Endothelial cell of umbilical vein (primary cell): ENCODE results near the gene NHS. TPM values are rescaled to one million over a fixed set of nuclear protein-coding genes. Genes with fewer than 3 reads are reported as not detected.

Experiments used
- BruUV-seq: library from RNA; stranded (reverse); fragments of 400-500 nt; replicated peaks from 2 replicates; lab custom pipeline; 2021; lab: Mats Ljungman, UMichigan
- CTCF ChIA-PET: fragments of 300-600, 350-600 bp; sonication (Branson Sonifier 250); formaldehyde crosslinking; loops from one replicate; lab custom pipeline; 2021; ENCODE audit warnings: antibody characterized with exemption, inconsistent platforms; lab: Charles Lee
- POLR2A ChIA-PET: fragments of 300-600, 350-600 bp; sonication (Branson Sonifier 250); formaldehyde crosslinking; loops from one replicate; lab custom pipeline; 2021; ENCODE audit warnings: antibody characterized with exemption, inconsistent platforms; lab: Charles Lee
- DNase-seq: peaks from one replicate; pipeline ENCODE4 v3.0.0-alpha.2; 2011; ENCODE audit warnings: low read depth, low spot score
- FAIRE-seq: peaks from 2 replicates; lab custom pipeline; 2011; peaks lifted over from hg19 to GRCh38; lab: Jason Lieb, UNC
- H2AFZ ChIP-seq: 2 replicates; pipeline ENCODE4 v1.6.0; 2012; ENCODE audit warnings: low read depth, low read length, control low read depth, inconsistent platforms
- H3K27ac ChIP-seq: 2 replicates; pipeline ENCODE4 v1.5.1; 2011; ENCODE audit warnings: low read depth, mild to moderate bottlenecking, control low read depth, low read length, moderate library complexity; ENCODE audit not compliant: insufficient read depth
- H3K27me3 ChIP-seq, 2 experiments: 2 replicates each; pipeline versions ENCODE4 v1.6.0 to v1.6.1; 2011; ENCODE audit warnings: low read length in 2 of 2, mixed read lengths in 1 of 2; ENCODE audit not compliant: control insufficient read depth in 2 of 2, insufficient read depth in 2 of 2
- H3K36me3 ChIP-seq, 2 experiments: 2 replicates in 1 of 2; 3 replicates in 1 of 2; pipeline ENCODE4 v1.5.1; 2011; ENCODE audit warnings: low read length in 2 of 2, mild to moderate bottlenecking in 1 of 2, moderate library complexity in 1 of 2; ENCODE audit not compliant: control insufficient read depth in 2 of 2, insufficient read depth in 2 of 2; ENCODE audit errors: extremely low read depth in 1 of 2
- H3K4me1 ChIP-seq: 3 replicates; pipeline ENCODE4 v1.5.1; 2011; ENCODE audit warnings: mild to moderate bottlenecking, low read length; ENCODE audit not compliant: control insufficient read depth, insufficient read depth; ENCODE audit errors: extremely low read depth
- H3K4me2 ChIP-seq: 2 replicates; pipeline ENCODE4 v1.6.1; 2011; ENCODE audit warnings: low read length, control low read depth, mixed read lengths; ENCODE audit not compliant: insufficient read depth
- H3K4me3 ChIP-seq, 3 experiments: fragments of 200-600 bp in 1 of 3; sonication (generic), shearing (Covaris generic) in 1 of 3; replicated peaks in 1 of 3; 2 replicates each; pipeline ENCODE4 v1.5.1; 2011 to 2016; ENCODE audit warnings: control low read depth in 3 of 3, low read length in 3 of 3, mild to moderate bottlenecking in 2 of 3, inconsistent platforms in 1 of 3, low read depth in 1 of 3, moderate library complexity in 1 of 3; ENCODE audit not compliant: insufficient read depth in 1 of 3
- H3K79me2 ChIP-seq: 2 replicates; pipeline ENCODE4 v1.6.0; 2012; ENCODE audit warnings: low read length, inconsistent platforms; ENCODE audit not compliant: control insufficient read depth, insufficient read depth
- H3K9ac ChIP-seq: replicated peaks from 2 replicates; pipeline ENCODE3; 2011; ENCODE audit warnings: low read length, control low read depth; ENCODE audit not compliant: insufficient read depth; ENCODE audit errors: extremely low read depth
- H3K9me1 ChIP-seq: replicated peaks from 3 replicates; pipeline ENCODE4 v1.6.0; 2011; ENCODE audit warnings: mild to moderate bottlenecking, low read length; ENCODE audit not compliant: control insufficient read depth, insufficient read depth; ENCODE audit errors: extremely low read depth
- H3K9me3 ChIP-seq: replicated peaks from 2 replicates; pipeline ENCODE4 v1.5.1; 2012; ENCODE audit warnings: low read length, inconsistent platforms; ENCODE audit not compliant: control insufficient read depth, insufficient read depth
- H4K20me1 ChIP-seq: replicated peaks from 2 replicates; pipeline ENCODE3; 2011; ENCODE audit warnings: mild to moderate bottlenecking, low read length; ENCODE audit not compliant: control insufficient read depth, insufficient read depth; ENCODE audit errors: extremely low read depth
- CTCF ChIP-seq, 2 donors: IDR thresholded peaks; 1 replicate in 1 of 2; 2 replicates in 1 of 2; pipeline ENCODE4 v1.5.1; 2011; ENCODE audit warnings: low read length in 2 of 2, mild to moderate bottlenecking in 2 of 2, moderate library complexity in 2 of 2, control low read depth in 1 of 2, inconsistent platforms in 1 of 2, low read depth in 1 of 2; ENCODE audit not compliant: insufficient read depth in 1 of 2; ENCODE audit errors: extremely low read depth in 1 of 2
- EZH2 ChIP-seq: IDR thresholded peaks from 2 replicates; pipeline ENCODE4 v1.6.1; 2012; ENCODE audit warnings: borderline replicate concordance, low read depth, mild to moderate bottlenecking, moderate library complexity, low read length, inconsistent platforms; ENCODE audit not compliant: severe bottlenecking
- FOS ChIP-seq: IDR thresholded peaks from 2 replicates; pipeline ENCODE4 v1.6.1; 2011; ENCODE audit warnings: mild to moderate bottlenecking, low read length, moderate library complexity, borderline replicate concordance; ENCODE audit not compliant: insufficient read depth
- GATA2 ChIP-seq: IDR thresholded peaks from 2 replicates; pipeline ENCODE4 v1.7.0; 2011; ENCODE audit warnings: low read depth, mild to moderate bottlenecking, moderate library complexity, mixed read lengths, low read length; ENCODE audit not compliant: insufficient read length, insufficient read depth
- JUN ChIP-seq: IDR thresholded peaks from 2 replicates; pipeline ENCODE4 v1.6.1; 2011; ENCODE audit warnings: borderline replicate concordance, low read depth; ENCODE audit not compliant: insufficient read length, insufficient read depth
- MAX ChIP-seq: IDR thresholded peaks from 2 replicates; pipeline ENCODE4 v1.6.1; 2011; ENCODE audit not compliant: insufficient read depth, insufficient read length
- MYC ChIP-seq: IDR thresholded peaks from one replicate; pipeline ENCODE4 v1.6.1; 2011; ENCODE audit warnings: mild to moderate bottlenecking, low read depth, low read length
- POLR2A ChIP-seq: IDR thresholded peaks from 2 replicates; pipeline ENCODE4 v1.6.1; 2012; ENCODE audit warnings: low read depth, mild to moderate bottlenecking, control low read depth, low read length
- POLR2AphosphoS5 ChIP-seq: IDR thresholded peaks from 2 replicates; pipeline ENCODE4 v1.6.1; 2012; ENCODE audit warnings: low read depth, mild to moderate bottlenecking, control low read depth, low read length, moderate library complexity; ENCODE audit not compliant: insufficient read depth
- dilution Hi-C: fragments of 300-500 bp; cut with MboI; formaldehyde crosslinking; loops from one replicate; pipeline ENCODE4 v1.15.0; 2019; ENCODE audit warnings: low sequenced_read_pairs; ENCODE audit not compliant: extremely low pct_ligation_motif_present
- intact Hi-C: fragments of 100-400 bp; cut with micrococcal nuclease; formaldehyde crosslinking; loops from one replicate; pipeline ENCODE4 v1.10.0; 2022
- polyA plus RNA-seq, 4 experiments: library from polyadenylated mRNA; depleted of rRNA in 3 of 4; stranded (reverse) in 3 of 4; unstranded in 1 of 4; fragments of >200 nt; gene quantifications; 2 replicates each; pipeline versions ENCODE4 v1.2.1 to v1.2.3, GENCODE V29; 2011 to 2012; ENCODE audit warnings: missing spikeins in 1 of 4
- total RNA-seq: library from RNA; stranded (reverse); gene quantifications from 2 replicates; pipeline ENCODE4 v1.2.3, GENCODE V29; 2021

The NHS gene
- total and polyA plus RNA-seq, 2 donors (not counting 3 experiments of a cell fraction or from before 2014, with no cell fraction given): 0.07 to 0.46 TPM

GRCh38 chrX:17425136-17425535 lies 50.1 kb downstream of the NHS start:
- no peak for DNase-seq
- Histone ChIP-seq H3K4me3 (no peak overlapping the region), H2AFZ (no peak overlapping the region), H3K9me3 (no peaks in the 10 kb centered on the region), H3K9me1 (no peaks in the 10 kb centered on the region), H3K9ac (no peak overlapping the region), H3K27me3 (no peaks in the 10 kb centered on the region), H3K36me3 (no peaks in the 10 kb centered on the region), H3K27ac (no peak overlapping the region), H3K4me1 (no peaks in the 10 kb centered on the region), H4K20me1 (no peaks in the 10 kb centered on the region), H3K79me2 (no peaks in the 10 kb centered on the region), H3K4me2 (no peak overlapping the region)
- peak; percentile 8 for FAIRE-seq
- dilution Hi-C loops (no loop called here), intact Hi-C loops (no loop called here)
- TF ChIP-seq JUN (no peak), MAX (no peak), EZH2 (no peak), GATA2 (no peak), POLR2AphosphoS5 (no peak), FOS (no peak), POLR2A (no peak), MYC (no peak), CTCF (IDR thresholded peaks at IDR 0.05; ENCODE audit: extremely low read depth in 1 of 2, insufficient read depth in 1 of 2, low read depth in 1 of 2, low read length in 2 of 2) (no peak)
- no TSS peak for BruUV-seq
- POLR2A ChIA-PET: no interaction called here
- CTCF ChIA-PET: no interaction called here
